ENCODE measurements around the gene PKD1L1. TPM values are rescaled to one million over a fixed set of nuclear protein-coding genes. Genes with fewer than 3 reads are reported as not detected.
"Not testable (repeated sequence)": the region's sequence is repeated elsewhere in the genome, so short reads cannot be mapped to it uniquely, and the experiment has no call there.

PKD1L1 gene
- total RNA-seq, 1 donor from 2014 or later = 0.35 TPM

DNA sequence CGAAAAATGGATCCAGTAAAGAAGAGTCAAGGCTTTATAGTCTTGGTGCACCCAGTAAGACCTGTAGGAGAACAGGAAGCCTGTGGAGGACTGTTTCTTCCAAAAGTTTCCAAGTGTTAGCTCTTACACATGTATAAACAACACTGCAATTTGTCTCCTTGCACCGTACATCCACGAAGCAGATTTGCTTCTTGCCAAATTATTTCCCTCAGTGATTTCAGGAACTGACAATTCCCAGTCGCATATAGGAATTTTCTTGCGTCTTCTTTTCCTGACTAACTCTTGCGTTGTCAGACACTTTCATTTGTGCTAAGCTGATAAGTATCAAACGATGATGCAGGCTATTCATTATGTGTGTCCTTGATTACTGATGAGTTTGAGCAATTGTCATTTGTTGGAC, 182.1 kb downstream of the PKD1L1 start:
- no peak for DNase-seq (ENCODE audit: low read depth)

DNA sequence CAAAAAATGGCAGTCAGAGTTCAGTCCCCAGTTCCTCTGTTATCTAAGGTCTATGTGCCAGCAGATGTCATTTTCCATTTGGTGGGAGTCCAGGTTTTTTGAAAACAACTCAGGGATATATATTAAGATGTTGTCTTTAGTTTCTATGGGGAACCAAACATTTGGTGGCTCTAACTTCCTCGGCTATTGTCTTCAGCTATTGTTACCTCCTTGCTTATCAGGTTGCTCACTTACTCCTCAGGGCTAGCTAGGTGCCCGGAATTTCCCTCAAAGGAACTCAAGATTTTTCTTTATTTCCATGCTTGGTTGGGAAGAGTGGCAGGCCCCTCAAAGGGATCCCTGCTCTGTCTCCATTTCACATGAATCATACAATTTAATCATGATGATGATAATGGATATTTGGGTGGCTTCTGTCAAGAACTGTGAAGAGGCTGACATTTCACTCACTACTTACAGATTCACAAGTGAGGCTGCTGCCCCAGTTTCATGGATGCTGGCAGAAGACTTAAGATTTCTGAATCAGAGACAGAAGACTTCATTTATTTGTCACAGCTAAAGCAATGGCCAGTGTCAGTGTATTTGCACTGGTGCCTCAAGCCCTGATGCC, 182.8 kb downstream of the PKD1L1 start:
- no peak for DNase-seq (ENCODE audit: low read depth)

DNA sequence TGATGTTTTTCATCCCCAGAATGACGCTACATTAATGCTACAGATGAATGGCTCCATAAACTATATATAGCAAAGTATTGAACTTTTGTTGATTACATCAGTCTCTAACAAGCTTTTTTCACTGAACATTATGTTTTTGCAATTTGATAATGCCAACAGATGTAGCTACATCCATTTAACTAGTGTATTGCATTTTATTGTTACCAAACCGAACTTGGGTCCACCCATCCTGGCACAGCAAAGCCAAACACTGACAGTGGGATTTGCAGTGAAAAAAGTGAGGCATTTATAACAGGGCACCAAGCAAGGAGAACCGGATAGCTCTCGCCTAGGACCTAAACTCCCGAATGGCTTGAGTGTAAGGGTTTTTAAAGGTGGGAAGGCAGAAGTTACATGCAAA, 183.5 kb downstream of the PKD1L1 start:
- no peak for DNase-seq (ENCODE audit: low read depth)

DNA sequence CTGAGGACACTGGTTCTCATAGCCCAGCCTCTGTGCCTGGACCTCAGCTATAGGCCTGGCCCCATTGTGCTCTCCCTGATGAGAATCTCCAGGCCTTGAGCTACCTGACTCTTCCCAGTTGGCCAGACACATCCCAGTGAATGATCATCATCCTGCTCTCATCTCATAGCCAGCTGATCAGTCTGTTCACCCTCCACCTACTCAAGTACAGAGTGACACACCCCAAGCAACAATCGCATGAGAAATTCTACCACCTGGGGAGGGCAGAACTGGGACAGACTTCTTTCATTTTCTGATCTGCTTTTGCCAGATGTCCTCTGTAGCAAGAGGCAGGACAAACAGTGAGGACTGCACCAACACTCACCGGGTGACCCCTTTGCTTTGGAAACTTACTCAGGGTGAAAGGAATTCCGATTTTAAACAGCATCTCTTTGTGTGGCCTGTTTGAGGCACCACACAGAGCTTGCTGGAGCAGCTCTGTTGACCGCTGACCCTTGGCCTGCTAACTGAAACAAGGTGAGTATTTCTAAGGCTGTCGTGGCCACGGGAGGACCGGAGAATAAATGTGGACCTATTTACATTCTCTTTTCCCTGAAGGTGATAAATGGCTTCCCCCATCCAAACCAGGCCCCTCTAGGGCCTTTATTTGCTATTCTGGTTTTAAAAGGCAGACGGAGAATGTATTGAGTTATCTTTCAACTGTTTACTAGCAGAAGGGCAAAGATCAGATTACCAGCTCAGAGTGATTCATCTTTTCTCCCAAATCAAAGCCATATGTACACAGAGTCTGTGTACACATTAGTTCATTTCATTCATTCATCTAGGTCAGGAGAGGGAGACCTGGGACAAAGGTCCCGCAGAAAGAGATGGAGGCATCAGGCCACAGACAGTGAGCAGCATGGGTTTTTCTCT, 184.9 kb downstream of the PKD1L1 start:
- peak; percentile 81 for DNase-seq (ENCODE audit: low read depth)

DNA sequence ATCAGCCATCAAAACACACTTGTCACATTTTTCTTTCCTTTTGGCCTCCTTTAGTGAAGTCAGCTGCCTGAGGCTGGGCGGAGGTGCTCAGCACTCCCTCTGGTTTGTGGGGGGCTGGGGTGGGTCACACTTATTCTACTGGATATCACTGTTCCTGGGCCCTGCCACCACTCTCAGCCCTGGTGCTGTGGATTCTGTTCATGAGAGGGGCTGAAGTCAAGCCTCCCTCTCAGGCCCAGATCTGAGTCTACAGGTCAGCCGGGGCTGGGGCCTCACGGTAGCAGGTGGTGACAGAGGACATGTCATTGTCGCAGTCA, 185.6 kb downstream of the PKD1L1 start:
- no peak for DNase-seq (ENCODE audit: low read depth)

DNA sequence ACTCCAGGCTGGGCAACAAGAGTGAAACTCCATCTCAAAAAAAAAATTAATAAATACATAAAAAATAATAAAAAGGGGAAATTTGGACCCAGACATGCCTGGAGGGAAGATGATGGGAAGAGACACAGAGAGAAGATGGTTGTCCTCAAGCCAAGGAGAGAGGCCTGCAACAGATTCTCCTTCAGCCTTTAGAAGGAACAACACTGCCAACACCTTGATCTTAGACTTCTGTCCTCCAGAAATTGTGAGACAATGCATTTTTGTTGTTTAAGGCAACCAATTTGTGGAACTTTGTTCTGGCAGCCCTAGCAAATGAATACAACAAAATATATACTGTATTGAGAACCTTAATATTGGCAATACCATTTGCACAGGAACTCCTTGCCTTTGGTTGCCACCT, 186.1 kb downstream of the PKD1L1 start:
- no peak for DNase-seq (ENCODE audit: low read depth)

DNA sequence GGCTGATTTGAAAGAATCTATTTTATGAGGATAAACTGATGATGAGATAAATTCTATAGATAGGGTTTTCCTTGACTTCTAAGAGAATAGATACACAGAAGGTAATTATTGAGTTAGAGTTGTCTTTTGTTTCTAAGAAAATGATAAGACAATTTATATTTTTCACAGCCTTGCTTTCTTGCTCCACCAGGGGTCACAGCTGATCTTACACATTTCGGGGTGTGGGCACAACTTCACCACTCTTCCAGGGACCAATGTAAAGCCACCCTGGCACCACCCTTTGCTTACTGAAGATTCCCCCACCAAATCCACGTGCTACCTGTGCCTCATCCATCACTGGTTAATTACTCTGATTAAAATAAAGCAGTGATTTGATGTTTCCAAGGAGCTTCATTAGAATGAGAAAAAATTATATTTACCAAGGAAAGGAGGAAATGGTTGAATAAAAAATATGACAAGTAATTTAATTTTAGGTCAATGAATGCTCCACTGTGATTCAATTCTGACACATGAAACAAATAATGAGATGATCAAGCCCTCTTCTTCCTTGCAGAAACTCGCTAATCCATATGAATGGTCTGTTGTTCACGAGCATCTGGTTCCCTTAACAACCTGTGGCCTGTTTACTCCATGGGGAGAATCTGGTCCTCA, 189.1 kb downstream of the PKD1L1 start:
- no peak for DNase-seq (ENCODE audit: low read depth)

DNA sequence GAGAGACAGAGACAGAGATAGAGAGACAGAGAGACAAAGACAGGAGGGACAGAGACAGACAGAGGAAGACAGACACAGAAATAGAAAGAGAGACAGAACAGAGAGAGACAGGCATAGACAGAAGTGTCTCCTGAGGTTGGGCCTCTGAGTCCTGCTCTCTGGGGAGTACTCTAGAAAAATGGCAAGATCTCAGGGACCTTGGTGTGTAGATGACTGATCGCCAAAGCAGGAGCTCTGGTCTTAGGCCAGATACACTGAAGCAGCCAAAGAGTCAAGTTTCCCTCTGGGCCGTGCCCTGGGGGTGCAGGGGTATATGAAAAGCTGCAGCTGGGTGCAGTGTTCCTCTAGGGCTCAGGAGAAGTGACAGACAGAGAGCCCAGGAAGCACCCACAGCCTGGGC, 189.7 kb downstream of the PKD1L1 start:
- DNase-seq (ENCODE audit: low read depth) = no peak

DNA sequence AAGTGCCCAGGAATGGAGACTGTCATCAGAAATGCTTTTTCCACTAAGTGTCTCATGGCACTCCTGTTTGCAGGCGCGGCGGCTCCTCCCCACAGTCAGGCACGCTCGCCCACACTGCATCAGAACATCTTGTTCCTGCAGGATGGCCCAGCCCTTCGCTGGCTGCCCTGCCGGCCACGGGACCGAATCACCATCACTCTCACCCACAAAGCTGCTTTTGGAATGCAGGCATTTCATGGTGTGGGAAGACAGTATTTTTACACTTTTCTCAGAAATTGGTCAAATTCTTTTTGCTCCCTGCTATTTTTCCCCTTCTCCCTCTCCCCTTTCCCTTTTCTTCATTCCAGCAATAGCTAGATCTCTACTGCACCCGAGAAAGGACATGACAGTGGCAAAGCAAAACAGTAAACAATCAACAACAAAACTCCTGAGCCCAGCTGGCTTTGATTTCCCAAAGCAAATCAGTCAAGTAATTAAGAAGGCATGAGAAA, 190.3 kb downstream of the PKD1L1 start:
- peak; percentile 81 for DNase-seq (ENCODE audit: low read depth)

DNA sequence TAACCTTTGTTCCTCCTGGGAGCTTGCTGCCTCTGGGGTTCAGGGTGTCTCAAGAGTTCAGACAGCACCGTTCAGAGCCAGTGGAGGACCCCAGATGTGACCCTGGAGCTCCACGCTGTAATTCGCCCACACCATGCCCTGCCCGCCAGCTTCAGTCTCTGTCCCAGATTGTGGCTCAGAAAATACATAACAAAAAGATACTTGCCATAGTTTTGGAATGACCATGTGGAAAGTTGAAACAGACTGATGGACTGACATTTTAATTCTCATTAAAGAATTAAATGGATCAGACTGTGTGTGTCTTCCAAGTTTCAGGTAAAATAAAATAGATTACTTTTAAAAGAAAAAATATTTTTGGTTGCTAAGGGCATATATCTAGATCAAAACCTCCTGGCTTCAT, 191.6 kb downstream of the PKD1L1 start:
- DNase-seq (ENCODE audit: low read depth) = no peak

DNA sequence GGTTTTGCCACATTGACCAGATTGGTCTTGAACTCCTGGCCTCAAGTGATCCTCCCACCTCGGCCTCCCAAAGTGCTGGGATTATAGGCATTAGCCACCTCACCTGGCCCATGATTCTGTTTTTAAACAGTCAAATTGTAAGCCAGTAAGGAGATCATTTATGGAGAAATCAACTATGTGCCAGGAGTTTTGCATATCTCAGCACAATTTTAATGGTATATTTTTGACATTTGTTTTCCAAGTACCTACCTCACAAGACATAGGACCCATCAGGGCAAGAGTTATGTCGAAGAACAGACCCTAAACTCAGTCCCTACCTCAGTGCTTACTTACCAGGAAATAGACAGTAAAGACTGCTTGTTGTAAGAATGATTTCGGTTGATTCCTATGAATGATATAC, 193.0 kb downstream of the PKD1L1 start:
- no peak for DNase-seq (ENCODE audit: low read depth)

DNA sequence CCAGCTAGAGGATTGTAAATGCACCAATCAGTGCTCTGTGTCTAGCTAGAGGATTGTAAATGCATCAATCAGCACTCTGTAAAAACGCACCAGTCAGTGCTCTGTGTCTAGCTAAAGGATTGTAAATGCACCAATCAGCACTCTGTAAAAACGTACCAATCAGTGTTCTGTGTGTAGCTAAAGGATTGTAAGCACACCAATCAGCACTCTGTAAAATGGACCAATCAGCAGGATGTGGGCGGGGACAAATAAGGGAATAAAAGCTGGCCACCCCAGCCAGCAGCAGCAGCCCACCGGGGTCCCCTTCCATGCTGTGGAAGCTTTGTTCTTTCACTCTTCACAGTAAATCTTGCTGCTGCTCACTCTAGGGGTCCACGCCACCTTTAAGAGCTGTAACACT, 196.5 kb downstream of the PKD1L1 start:
- not testable (repeated sequence) for DNase-seq (ENCODE audit: low read depth)

DNA sequence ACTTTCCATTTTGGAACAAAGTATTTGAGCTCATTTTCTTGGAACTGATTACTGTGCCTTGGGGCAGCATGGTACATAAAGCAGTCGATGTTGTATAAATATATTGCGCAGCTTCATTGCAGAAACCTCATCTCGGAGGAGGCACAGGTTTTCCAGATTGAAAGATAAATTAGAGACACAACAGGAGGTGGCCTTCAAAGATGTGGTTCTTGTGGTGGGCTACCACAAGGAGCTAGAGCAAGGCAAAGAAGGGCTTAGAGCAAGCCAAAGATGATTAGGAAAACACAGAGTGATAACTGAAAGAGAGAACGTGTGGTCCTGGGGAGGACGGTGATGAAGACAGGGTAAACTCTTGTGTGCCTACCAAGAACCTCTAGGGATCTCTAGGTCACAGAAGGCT, 197.2 kb downstream of the PKD1L1 start:
- no peak for DNase-seq (ENCODE audit: low read depth)

DNA sequence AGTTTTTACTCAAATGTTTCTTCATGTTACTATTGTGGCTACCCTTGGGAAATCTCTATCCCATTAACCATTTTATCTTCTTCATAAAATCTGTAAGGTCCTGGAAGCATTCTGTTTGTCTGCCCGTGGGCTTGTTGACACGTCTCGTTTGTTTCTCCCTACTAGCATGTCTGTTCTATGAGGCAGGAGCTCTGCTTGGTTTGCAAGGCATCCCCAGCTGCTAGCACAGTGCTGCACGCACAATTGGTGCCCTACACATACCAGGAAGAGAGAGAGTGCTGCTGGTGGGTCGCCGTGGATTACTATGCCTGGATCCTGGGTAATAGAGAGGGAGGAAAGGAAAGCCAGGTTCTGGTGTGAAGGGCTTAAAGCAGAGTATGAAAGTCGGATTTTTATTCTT, 200.2 kb downstream of the PKD1L1 start:
- no peak for DNase-seq (ENCODE audit: low read depth)

DNA sequence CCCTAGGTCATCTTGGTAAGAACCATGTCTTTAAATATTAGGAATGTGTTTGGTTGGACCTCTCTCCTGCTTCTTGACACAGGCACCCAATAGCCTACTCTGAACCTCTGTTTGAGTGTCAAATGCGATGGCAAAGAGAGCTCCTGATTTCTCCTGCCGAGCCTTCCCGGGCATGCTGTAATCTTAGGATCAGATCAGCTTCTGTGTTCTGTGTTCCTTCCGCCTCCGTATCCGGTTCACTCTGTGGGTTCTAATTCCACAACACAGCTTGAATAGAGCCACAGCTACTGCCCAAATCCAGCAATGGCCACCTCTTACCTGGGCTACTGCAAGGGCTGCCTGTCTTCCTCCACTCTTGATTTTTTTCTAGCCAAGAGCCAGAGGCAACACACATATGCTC, 201.1 kb downstream of the PKD1L1 start:
- no peak for DNase-seq (ENCODE audit: low read depth)

DNA sequence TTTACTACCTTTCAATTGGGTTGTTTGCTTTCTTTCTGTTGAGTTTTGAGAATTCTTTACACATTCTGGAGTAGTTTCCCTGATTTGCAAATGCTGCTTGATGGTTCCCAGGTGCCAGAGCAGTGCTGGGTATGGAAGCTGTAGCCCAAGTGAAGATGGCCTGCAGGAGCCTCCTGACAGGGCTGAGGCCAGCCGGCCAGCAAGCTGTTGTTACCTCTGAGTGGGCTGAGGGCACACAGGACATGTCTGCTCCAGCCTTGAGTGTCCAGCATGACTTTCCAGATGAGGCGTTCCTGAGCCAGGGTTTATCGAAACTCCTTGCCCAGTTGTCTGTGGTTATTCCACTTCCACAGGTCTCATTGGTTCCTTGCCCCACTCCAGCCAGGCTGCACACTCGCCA, 201.8 kb downstream of the PKD1L1 start:
- no peak for DNase-seq (ENCODE audit: low read depth)

DNA sequence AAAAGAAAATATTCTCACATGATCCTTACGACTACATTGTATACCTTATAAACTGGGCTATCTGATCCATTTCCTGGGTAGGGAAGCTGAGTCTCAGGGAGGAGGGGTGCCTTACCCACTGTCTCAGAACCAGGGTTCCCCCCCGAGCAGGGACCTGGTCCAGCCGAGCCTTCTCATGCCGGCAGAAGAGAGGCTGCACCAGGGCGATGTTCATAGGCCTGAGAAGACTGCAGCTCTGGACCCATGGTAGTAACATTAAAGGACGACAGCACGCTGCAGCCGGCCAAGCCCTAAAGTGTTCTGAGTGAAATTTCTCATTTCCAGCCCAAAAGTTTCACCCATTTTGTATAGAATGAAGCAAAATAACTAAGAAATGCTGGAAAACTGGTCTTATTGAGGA, 203.4 kb downstream of the PKD1L1 start:
- no peak for DNase-seq (ENCODE audit: low read depth)

DNA sequence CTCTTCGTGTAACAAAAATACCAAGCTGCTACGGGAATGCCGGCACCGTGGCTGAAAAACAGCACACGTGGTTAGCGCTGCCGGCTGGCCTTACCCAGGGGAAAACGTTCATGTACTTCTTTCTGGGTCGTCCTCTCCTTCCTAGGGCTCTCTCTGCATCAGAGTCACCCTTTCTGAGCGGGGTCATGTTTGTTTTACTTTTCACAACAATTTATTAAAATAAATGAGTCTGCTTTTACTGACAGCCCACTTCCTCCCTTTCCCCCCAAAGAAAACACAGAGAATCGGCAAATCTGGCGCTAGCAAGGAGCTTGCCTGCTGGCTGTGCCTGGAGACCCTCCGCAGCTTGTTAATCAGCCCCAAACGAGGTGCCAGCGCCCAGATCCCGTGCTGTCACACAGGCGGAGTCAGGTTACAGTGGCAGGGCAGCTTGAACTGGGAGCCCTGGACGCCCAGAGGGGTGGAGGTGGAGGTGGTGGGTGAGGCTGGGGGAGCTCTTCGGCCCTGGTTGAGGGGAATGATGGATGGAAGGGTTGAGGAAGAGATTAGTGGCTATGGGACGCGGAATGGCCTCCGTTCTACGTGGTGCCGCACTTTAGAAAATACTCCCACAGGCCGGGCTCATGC, 204.2 kb downstream of the PKD1L1 start:
- no peak for DNase-seq (ENCODE audit: low read depth)

DNA sequence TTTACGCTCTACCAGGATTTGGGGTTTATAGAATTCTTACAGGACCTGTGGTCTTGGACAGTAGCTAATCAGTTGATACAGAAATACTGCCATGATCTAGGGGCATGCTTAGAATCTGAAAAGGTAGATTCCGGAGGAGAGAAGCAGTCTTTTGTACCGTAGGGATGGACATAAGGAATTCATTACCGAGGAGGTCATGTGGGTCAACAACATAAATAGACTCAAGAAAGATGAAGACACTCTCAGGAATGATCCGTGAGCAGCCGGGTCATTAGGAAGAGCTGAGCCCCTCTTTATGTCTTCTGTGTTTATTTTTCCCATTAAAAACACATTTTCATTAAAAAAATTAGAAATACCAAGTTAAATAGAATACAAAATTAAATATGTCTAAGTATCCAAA, 206.3 kb downstream of the PKD1L1 start:
- no peak for DNase-seq (ENCODE audit: low read depth)

DNA sequence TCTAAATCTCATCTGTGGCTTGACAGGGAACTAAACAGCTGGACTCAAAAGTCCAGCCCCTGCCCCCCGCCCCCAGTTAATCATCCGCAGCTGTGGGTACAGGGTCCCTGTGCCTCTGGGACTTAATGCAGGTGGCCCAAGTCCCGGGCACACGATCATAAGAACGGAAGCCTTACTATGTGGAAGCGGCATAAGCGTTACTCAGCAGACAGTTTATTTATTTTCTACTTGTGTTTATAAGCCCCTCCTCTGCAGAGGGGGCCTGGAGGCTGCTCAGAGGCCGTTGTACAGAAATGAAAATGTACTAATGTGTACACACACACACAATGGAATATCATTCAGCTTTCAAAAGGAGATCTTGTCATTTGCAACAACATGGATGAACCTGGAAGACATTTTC, 208.4 kb downstream of the PKD1L1 start:
- DNase-seq (ENCODE audit: low read depth) = no peak

DNA sequence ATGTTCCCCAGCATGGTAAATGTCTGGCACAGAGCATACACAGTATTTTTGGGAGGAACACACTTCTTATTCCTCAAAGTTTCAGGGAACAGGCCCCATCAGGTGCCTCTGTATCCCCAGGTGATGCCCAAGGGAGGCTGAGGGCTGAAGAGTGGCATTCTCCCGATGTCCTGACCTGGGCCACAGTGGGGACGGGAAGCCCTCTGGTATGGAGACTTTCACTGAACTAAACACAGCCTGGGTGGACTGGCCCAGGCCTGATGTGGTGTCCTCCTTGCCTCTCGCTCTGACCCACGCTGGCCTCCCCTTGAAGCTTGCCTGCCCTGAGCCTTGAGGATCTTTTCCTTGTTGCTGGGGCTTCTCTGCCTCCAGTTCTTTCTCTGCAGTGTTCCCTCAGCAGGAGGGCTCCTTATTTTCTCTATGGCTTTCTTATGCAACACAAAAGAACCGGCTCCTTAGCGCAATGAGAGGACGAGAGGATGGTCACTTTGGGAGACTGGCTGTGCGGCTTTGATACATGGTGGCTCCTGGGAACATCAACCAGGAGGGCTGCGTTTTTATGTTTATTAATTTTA, 208.9 kb downstream of the PKD1L1 start:
- DNase-seq (ENCODE audit: low read depth) = no peak

DNA sequence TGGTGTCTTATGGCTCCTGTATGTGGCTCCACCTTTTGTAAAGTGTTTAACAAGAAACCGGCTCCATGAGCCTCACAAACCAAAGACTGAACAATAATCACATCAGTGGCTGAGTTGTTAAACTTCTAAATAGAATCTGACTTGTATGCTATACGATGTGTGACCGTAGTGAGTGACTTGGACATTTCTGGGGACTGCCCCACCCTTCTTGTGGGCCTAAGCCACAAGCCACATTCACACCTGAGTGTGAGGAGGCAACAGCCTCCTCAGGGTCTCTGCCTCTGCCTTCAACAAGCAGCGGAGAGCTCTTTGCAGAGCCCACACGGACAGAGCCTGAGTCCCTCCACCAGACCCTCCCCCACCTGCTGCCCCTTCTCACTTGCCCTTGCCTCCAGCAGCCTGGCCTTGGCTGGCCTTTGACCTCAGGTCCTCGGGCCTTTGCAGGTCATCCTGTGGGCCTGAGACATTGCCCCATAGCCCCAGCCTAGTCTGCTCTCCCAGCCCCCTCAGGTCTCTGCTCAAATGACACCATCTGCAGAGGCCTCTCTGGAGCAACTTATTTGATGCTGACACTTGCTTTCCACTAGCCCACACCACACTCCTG, 209.6 kb downstream of the PKD1L1 start:
- no peak for DNase-seq (ENCODE audit: low read depth)
